PFSK-1 (cell line): ENCODE measurements around the gene H6PD.

Source experiments
- FOXP2 ChIP-seq: optimal IDR thresholded peaks from 2 replicates; pipeline ENCODE3; 2011; ENCODE audit warnings: borderline replicate concordance, control low read depth, inconsistent platforms; ENCODE audit not compliant: insufficient read depth; ENCODE audit errors: extremely low read length, extremely low read depth
- POLR2AphosphoS5 ChIP-seq: IDR thresholded peaks from 2 replicates; pipeline ENCODE4 v1.6.1; 2012; ENCODE audit warnings: low read depth, mild to moderate bottlenecking, control low read depth, low read length, moderate library complexity
- TAF1 ChIP-seq: IDR thresholded peaks from 2 replicates; pipeline ENCODE4 v1.6.1; 2012; ENCODE audit warnings: low read length, control low read depth, borderline replicate concordance; ENCODE audit not compliant: insufficient read depth
- TF ChIP-seq, protein P1 (sequence below), 2 experiments: IDR thresholded peaks; 2 replicates each; pipeline versions ENCODE4 v1.6.1 to v1.8.0; 2011 to 2012; ENCODE audit warnings: low read depth in 2 of 2, low read length in 2 of 2, control low read depth in 1 of 2, inconsistent platforms in 1 of 2, mild to moderate bottlenecking in 1 of 2, moderate library complexity in 1 of 2; ENCODE audit not compliant: insufficient read depth in 1 of 2

DNA sequence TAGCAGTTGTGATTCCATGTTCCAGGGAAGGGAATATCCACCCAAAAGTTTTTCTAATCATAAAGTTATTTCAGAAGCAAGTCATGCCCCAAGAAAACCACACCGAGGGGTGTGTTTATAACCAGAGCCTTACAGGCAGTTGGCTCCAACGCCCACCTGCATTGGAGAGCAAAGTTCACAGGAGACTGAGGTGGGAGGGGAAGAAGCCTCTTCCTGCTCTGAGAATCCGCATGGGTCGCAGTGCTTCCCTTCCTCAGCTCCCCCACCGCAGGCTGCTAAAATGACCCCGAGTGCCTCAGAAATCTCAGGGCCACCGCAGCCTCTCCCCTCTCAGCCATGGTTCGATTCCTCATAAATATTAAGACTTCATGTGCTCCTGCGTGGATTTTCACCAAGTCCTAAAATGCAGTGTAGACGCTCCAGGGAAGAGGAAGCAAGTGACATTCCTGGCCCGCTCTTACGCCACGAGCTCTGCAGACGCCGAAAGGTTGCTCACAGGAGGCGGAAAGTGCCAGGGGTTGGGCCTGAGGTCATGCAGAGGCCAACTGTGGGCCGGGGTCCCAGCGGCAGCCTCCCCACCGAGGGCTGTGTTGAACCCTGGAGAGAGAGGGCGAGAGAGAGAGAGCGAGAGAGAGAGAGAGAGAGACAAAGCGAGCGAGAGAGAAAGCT, 44.7 kb downstream of the H6PD start:
- TF ChIP-seq TAF1: no peak
- TF ChIP-seq, protein P1, sequence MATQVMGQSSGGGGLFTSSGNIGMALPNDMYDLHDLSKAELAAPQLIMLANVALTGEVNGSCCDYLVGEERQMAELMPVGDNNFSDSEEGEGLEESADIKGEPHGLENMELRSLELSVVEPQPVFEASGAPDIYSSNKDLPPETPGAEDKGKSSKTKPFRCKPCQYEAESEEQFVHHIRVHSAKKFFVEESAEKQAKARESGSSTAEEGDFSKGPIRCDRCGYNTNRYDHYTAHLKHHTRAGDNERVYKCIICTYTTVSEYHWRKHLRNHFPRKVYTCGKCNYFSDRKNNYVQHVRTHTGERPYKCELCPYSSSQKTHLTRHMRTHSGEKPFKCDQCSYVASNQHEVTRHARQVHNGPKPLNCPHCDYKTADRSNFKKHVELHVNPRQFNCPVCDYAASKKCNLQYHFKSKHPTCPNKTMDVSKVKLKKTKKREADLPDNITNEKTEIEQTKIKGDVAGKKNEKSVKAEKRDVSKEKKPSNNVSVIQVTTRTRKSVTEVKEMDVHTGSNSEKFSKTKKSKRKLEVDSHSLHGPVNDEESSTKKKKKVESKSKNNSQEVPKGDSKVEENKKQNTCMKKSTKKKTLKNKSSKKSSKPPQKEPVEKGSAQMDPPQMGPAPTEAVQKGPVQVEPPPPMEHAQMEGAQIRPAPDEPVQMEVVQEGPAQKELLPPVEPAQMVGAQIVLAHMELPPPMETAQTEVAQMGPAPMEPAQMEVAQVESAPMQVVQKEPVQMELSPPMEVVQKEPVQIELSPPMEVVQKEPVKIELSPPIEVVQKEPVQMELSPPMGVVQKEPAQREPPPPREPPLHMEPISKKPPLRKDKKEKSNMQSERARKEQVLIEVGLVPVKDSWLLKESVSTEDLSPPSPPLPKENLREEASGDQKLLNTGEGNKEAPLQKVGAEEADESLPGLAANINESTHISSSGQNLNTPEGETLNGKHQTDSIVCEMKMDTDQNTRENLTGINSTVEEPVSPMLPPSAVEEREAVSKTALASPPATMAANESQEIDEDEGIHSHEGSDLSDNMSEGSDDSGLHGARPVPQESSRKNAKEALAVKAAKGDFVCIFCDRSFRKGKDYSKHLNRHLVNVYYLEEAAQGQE (IDR thresholded peaks at IDR 0.05; ENCODE audit: insufficient read depth in 1 of 2, low read depth in 2 of 2, low read length in 2 of 2): no peak
- no peak for TF ChIP-seq FOXP2
- no peak for TF ChIP-seq POLR2AphosphoS5
